Measurements from ENCODE around the gene VARS1.

The VARS1 gene

DNA sequence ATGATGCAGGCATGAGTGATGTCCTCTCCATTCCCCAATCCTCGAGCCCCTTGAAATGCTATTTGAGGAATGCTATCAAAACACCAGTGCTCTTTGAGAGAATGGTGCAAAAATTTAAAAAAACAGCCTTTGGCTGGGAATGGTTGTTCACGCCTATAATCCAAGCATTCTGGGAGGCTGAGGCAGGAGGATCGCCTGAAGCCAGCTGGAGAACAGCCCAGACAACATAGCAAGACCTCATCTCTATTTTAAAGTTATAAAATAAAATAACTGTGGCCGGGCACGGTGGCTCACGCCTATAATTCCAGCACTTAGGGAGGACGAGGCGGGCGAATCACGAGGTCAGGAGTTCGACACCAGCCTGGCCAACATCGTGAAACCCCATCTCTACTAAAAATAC is 4.2 kb upstream of the VARS1 start:
- Histone ChIP-seq H4K20me1 (ENCODE audit: insufficient read depth, low read length) (no peaks in the 10 kb centered on the region), H3K36me3 (replicated peaks; ENCODE audit: insufficient read depth, low read length) (no peaks in the 10 kb centered on the region), H3K9me3 (replicated peaks; ENCODE audit: insufficient read depth, low read length) (no peaks in the 10 kb centered on the region), H3K9me2 (replicated peaks; ENCODE audit: insufficient read depth, low read length) (no peaks in the 10 kb centered on the region), H3K4me1 (ENCODE audit: low read length) (no peaks in the 10 kb centered on the region), H3K4me2 (ENCODE audit: low read depth, low read length) (no peak overlapping the region), H3K79me2 (ENCODE audit: low read length) (peaks cover 29% of the 10 kb centered on the region), H3K4me3 (ENCODE audit: low read length) (no peak overlapping the region), H3K9ac (ENCODE audit: low read length) (no peak overlapping the region), H3F3A (ENCODE audit: insufficient read depth, low read length) (peaks cover 11% of the 10 kb centered on the region), H2AFZ (ENCODE audit: low read length) (no peak overlapping the region), H3K27me3 (replicated peaks; ENCODE audit: insufficient read depth, low read length) (no peaks in the 10 kb centered on the region), H3K27ac (ENCODE audit: low read length) (no peak overlapping the region)
- DNase-seq: no peak
- TF ChIP-seq, protein P1, sequence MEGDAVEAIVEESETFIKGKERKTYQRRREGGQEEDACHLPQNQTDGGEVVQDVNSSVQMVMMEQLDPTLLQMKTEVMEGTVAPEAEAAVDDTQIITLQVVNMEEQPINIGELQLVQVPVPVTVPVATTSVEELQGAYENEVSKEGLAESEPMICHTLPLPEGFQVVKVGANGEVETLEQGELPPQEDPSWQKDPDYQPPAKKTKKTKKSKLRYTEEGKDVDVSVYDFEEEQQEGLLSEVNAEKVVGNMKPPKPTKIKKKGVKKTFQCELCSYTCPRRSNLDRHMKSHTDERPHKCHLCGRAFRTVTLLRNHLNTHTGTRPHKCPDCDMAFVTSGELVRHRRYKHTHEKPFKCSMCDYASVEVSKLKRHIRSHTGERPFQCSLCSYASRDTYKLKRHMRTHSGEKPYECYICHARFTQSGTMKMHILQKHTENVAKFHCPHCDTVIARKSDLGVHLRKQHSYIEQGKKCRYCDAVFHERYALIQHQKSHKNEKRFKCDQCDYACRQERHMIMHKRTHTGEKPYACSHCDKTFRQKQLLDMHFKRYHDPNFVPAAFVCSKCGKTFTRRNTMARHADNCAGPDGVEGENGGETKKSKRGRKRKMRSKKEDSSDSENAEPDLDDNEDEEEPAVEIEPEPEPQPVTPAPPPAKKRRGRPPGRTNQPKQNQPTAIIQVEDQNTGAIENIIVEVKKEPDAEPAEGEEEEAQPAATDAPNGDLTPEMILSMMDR (IDR thresholded peaks at IDR 0.05; ENCODE audit: low read length): no peak
- TF ChIP-seq EZH2phosphoT487 (IDR thresholded peaks at IDR 0.05; ENCODE audit: low read length) (no peak), EZH2 (optimal IDR thresholded peaks at IDR 0.05; ENCODE audit: low read depth, low read length) (no peak)

DNA sequence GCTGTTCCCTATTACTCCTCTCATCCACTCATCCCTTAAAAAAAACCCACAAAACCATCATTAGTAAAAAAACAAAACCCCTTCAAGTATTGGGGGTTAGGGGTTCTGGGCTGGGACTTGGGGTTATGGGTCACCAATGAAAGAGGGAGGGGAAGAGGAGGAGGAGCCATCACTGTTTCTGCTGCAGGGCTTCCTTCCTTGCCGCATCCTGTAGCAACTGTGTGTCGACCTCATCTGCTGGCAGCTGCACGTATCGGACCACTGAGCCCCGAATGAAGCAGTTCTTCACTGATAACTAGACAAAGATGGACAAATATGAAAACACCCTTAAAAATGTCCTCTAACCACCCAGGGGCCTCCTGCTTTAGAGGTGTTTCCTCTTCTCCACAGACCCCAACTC is 2.0 kb upstream of the VARS1 start:
- Histone ChIP-seq H3K36me3 (replicated peaks; ENCODE audit: insufficient read depth, low read length) (no peaks in the 10 kb centered on the region), H3K4me1 (ENCODE audit: low read length) (peaks cover 7% of the 10 kb centered on the region), H3K27me3 (replicated peaks; ENCODE audit: insufficient read depth, low read length) (no peaks in the 10 kb centered on the region), H3K79me2 (ENCODE audit: low read length) (peaks cover 34% of the 10 kb centered on the region), H3K27ac (ENCODE audit: low read length) (no peak overlapping the region), H4K20me1 (ENCODE audit: insufficient read depth, low read length) (no peaks in the 10 kb centered on the region), H3K4me2 (ENCODE audit: low read depth, low read length) (no peak overlapping the region), H3K4me3 (ENCODE audit: low read length) (no peak overlapping the region), H3K9me2 (replicated peaks; ENCODE audit: insufficient read depth, low read length) (no peaks in the 10 kb centered on the region), H3K9me3 (replicated peaks; ENCODE audit: insufficient read depth, low read length) (no peaks in the 10 kb centered on the region), H3K9ac (ENCODE audit: low read length) (no peak overlapping the region), H3F3A (ENCODE audit: insufficient read depth, low read length) (peaks cover 16% of the 10 kb centered on the region), H2AFZ (ENCODE audit: low read length) (no peak overlapping the region)
- TF ChIP-seq EZH2phosphoT487 (IDR thresholded peaks at IDR 0.05; ENCODE audit: low read length): no peak
- no peak for TF ChIP-seq EZH2 (optimal IDR thresholded peaks at IDR 0.05; ENCODE audit: low read depth, low read length)
- TF ChIP-seq, protein P1 (IDR thresholded peaks at IDR 0.05; ENCODE audit: low read length): no peak
- no peak for DNase-seq

DNA sequence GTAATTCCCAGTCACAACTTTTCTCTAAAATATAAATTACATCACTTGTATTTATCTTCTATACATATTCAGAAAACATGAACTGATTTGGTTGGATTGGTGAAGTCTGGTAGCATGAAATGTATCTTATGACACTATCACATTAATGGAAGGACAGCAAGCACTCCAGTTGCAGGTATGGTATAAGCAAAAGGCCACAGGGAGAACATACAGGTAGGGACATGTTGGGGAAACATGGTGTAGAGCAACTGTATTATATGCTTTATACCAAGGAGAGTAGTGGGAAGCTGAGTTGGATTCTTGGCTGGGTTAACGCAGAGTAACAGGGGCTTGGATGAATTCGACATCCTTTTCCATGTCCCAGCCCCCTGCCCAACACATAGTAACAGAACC is 1.4 kb upstream of the VARS1 start:
- H3K27ac ChIP-seq (ENCODE audit: low read length): peak overlapping the region; percentile 5; the same call in 1 of the 2 replicates
- H3K9ac ChIP-seq (ENCODE audit: low read length): no peak overlapping the region
- no peak overlapping the region for H2AFZ ChIP-seq (ENCODE audit: low read length)
- no peaks in the 10 kb centered on the region for H3K27me3 ChIP-seq (replicated peaks; ENCODE audit: insufficient read depth, low read length)
- no peak overlapping the region for H3K4me3 ChIP-seq (ENCODE audit: low read length)
- H3K4me1 ChIP-seq (ENCODE audit: low read length): peaks cover 7% of the 10 kb centered on the region
- peaks cover 21% of the 10 kb centered on the region for H3F3A ChIP-seq (ENCODE audit: insufficient read depth, low read length)
- H3K9me2 ChIP-seq (replicated peaks; ENCODE audit: insufficient read depth, low read length): no peaks in the 10 kb centered on the region
- TF ChIP-seq, protein P1 (IDR thresholded peaks at IDR 0.05; ENCODE audit: low read length): no peak
- TF ChIP-seq EZH2phosphoT487 (IDR thresholded peaks at IDR 0.05; ENCODE audit: low read length): no peak
- no peak for TF ChIP-seq EZH2 (optimal IDR thresholded peaks at IDR 0.05; ENCODE audit: low read depth, low read length)
- H3K79me2 ChIP-seq (ENCODE audit: low read length): peaks cover 40% of the 10 kb centered on the region
- H3K4me2 ChIP-seq (ENCODE audit: low read depth, low read length): no peak overlapping the region
- H4K20me1 ChIP-seq (ENCODE audit: insufficient read depth, low read length): no peaks in the 10 kb centered on the region
- H3K9me3 ChIP-seq (replicated peaks; ENCODE audit: insufficient read depth, low read length): no peaks in the 10 kb centered on the region
- no peaks in the 10 kb centered on the region for H3K36me3 ChIP-seq (replicated peaks; ENCODE audit: insufficient read depth, low read length)
- no peak for DNase-seq

Measured in MM.1S (cell line).